GM12891 (cell line): ENCODE results near the gene TMEM242.

ENCODE experiments used
- PAX5 ChIP-seq: IDR thresholded peaks from 2 replicates; pipeline ENCODE4 v1.6.1; 2011; ENCODE audit warnings: low read length, moderate library complexity, mild to moderate bottlenecking; ENCODE audit not compliant: insufficient read depth, severe bottlenecking
- POLR2A ChIP-seq: IDR thresholded peaks from 2 replicates; pipeline ENCODE4 v1.6.1; 2011; ENCODE audit warnings: low read depth, low read length, control low read depth
- POLR2AphosphoS5 ChIP-seq: IDR thresholded peaks from 2 replicates; pipeline ENCODE4 v1.6.1; 2011; ENCODE audit warnings: low read depth, low read length, control low read depth
- POU2F2 ChIP-seq: IDR thresholded peaks from 2 replicates; pipeline ENCODE4 v1.6.1; 2011; ENCODE audit warnings: low read depth, mild to moderate bottlenecking, control low read depth, low read length, moderate library complexity
- SPI1 ChIP-seq: IDR thresholded peaks from 2 replicates; pipeline ENCODE4 v1.6.1; 2011; ENCODE audit warnings: low read depth, low read length, control low read depth
- TAF1 ChIP-seq: IDR thresholded peaks from 2 replicates; pipeline ENCODE4 v1.6.1; 2011; ENCODE audit warnings: low read depth, low read length, control low read depth

DNA sequence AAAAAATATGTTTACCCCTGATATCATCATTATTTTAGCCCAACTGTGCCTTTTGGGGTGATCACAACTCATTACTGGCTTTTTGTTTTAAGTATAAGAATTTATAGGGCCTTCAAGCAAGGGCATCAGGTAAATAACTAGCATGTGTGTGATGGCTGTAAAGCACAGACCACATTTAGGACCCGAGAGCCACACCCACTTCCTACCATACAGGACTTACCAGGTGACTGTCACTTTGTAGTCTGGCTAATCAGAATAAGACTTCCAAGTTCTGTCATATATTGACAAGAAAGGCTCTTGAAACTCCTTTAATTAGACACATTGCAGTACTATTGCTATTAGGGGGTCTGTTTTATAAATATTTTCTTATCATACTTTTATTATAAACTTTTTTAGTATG, 31.1 kb downstream of the TMEM242 start:
- no peak for TF ChIP-seq POU2F2
- TF ChIP-seq SPI1: no peak
- TF ChIP-seq TAF1: no peak
- TF ChIP-seq POLR2A: no peak
- TF ChIP-seq POLR2AphosphoS5: no peak
- TF ChIP-seq PAX5: no peak
